Peyer's patch (tissue), 4 donors: ENCODE results near the gene EMC1. TPM values are rescaled to one million over a fixed set of nuclear protein-coding genes. Genes with fewer than 3 reads are reported as not detected.
"Not testable (repeated sequence)": the region's sequence is repeated elsewhere in the genome, so short reads cannot be mapped to it uniquely, and the experiment has no call there.

Source experiments
- DNase-seq, 3 donors: peaks; one replicate each; pipeline ENCODE4 v3.0.0-alpha.2; 2017 to 2019
- H3K27ac ChIP-seq, 4 donors: fragments of 200-600 bp; sonication (generic); one replicate each; pipeline ENCODE4 v1.5.1; 2016 to 2019
- H3K27me3 ChIP-seq, 2 donors: fragments of 200-600 bp; sonication (generic); one replicate each; pipeline ENCODE4 v1.5.1; 2019
- H3K36me3 ChIP-seq, 3 donors: fragments of 200-600 bp; sonication (generic); one replicate each; pipeline ENCODE4 v1.5.1; 2016 to 2019
- H3K4me1 ChIP-seq, 4 donors: fragments of 200-600 bp; sonication (generic); one replicate each; pipeline ENCODE4 v1.5.1; 2016 to 2019
- H3K4me3 ChIP-seq, 4 donors: fragments of 200-600 bp; sonication (generic); 1 replicate in 3 of 4; 2 replicates in 1 of 4; pipeline ENCODE4 v1.5.1; 2016 to 2019; ENCODE audit warnings: mild to moderate bottlenecking in 1 of 4
- H3K9me3 ChIP-seq, 4 donors: fragments of 200-600 bp; sonication (generic); one replicate each; pipeline ENCODE4 v1.5.1; 2016 to 2019; ENCODE audit warnings: mild to moderate bottlenecking in 1 of 4
- POLR2A ChIP-seq, 2 donors: fragments of 450-650 bp; IDR thresholded peaks; one replicate each; pipeline ENCODE4 v1.5.1; 2017; ENCODE audit warnings: antibody characterized with exemption in 2 of 2, mild to moderate bottlenecking in 2 of 2, moderate library complexity in 2 of 2
- total RNA-seq, 4 donors: library from RNA; depleted of rRNA; stranded (reverse); fragments of >200 nt; gene quantifications; one replicate each; pipeline ENCODE4 v1.1.0, GENCODE V29; 2016
- TF ChIP-seq, protein P1 (sequence below), 6 experiments: fragments of 450-650 bp in 4 of 6; fragments of 200-600 bp in 2 of 6; sonication (generic) in 1 of 6; IDR thresholded peaks; one replicate each; pipeline ENCODE4 v1.5.1; 2017 to 2019; ENCODE audit warnings: antibody characterized with exemption in 6 of 6, mild to moderate bottlenecking in 3 of 6, moderate library complexity in 1 of 6

EMC1 gene
- total RNA-seq, 4 donors from 2014 or later: 28.0 to 71.0 (median 37.0) TPM

DNA sequence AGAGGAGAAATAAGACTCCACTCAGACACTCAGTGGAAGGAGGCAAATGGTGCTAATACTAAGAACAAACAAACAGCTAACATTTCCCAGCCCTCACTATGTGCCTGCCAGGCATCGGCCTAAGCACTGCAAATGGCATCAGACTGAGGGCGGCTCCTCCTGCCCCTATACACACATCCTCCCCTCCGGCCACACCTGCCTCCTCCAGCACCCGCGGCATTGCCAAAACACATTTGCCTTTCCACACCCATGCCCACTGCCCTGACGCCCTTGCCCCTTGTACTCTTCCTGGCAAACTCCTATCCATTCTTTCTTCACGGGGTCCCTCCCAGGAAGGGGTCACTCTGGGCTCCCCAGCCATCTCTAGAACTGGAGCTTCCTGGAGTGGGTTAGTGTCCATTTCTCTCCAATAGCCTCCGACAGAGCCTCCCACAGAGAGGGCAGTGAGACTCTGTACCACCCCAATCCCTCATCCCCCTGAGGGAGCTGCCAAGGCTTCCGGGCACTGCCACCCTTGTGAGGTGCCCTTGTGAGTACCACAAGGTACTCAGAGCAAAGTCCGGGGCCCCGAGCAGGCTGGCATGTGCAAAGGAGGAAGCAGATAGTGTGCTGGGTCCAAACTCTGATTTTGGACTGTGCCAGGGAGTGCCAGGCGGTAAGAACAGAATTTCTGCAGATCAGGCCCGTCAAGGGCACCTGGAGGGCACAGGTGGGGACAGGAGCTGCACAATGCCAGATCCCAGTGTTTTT, 36.3 kb upstream of the EMC1 start:
- Histone ChIP-seq H3K27me3 (no peaks in the 10 kb centered on the region), H3K36me3 (peaks cover 0 to 20% (median 0%) of the 10 kb centered on the region in 3 donors), H3K27ac (peak overlapping the region in 3 of 4 donors; percentile 68 to 87 (median 83)), H3K4me1 (peaks cover 0 to 5% (median 0%) of the 10 kb centered on the region in 4 donors), H3K9me3 (no peaks in the 10 kb centered on the region), H3K4me3 (peak overlapping the region in 3 of 4 donors; percentile 37 to 69 (median 56))
- DNase-seq: peak in 2 of 3 donors; percentile 88 to 89
- peak; percentile 76 to 83 for TF ChIP-seq POLR2A (IDR thresholded peaks at IDR 0.05)
- TF ChIP-seq, protein P1, sequence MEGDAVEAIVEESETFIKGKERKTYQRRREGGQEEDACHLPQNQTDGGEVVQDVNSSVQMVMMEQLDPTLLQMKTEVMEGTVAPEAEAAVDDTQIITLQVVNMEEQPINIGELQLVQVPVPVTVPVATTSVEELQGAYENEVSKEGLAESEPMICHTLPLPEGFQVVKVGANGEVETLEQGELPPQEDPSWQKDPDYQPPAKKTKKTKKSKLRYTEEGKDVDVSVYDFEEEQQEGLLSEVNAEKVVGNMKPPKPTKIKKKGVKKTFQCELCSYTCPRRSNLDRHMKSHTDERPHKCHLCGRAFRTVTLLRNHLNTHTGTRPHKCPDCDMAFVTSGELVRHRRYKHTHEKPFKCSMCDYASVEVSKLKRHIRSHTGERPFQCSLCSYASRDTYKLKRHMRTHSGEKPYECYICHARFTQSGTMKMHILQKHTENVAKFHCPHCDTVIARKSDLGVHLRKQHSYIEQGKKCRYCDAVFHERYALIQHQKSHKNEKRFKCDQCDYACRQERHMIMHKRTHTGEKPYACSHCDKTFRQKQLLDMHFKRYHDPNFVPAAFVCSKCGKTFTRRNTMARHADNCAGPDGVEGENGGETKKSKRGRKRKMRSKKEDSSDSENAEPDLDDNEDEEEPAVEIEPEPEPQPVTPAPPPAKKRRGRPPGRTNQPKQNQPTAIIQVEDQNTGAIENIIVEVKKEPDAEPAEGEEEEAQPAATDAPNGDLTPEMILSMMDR (IDR thresholded peaks at IDR 0.05): no peak

DNA sequence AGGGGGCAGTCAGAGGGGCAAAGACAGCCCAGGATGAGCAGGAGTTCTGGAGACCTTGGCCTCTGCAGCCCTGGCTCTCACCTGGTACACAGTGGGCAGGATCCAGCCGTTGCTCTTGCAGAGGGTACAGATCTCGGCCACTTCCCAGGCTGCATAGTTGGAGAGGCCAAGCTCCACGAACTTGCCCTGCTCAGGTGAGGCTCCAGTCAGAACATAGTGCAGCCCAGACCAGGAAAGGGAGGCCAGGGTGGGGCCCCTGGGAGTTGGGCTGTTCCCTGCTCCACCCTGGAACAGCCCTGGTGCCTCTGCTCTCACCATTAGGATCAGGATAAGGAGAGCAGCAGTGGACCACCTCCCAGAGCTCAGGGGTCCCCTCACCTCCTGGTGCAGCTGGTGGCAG, 34.5 kb upstream of the EMC1 start:
- peak overlapping the region in 3 of 4 donors; percentile 68 to 83 (median 75) for H3K27ac ChIP-seq
- peak in 1 of 3 donors; percentile 69 for DNase-seq

DNA sequence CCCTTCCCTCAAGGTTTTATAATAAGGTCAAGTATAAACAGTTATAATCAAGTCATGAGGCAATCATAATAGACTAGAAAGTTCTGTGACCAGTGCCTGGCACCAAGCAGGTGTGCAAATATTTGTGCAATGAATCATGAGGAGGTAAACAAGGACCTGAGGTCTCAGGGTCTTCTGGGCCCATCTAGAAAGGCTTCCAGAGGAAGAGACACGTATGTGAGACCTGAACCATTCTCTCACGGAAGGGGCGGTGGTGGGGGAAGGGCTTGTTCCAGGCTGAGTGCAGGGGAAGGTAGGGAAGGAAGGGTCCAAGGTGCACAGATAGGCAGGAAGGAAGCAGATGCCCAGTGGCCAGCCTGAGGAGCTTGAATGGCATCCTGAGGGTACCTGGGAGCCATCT, 34.0 kb upstream of the EMC1 start:
- H3K4me3 ChIP-seq, DNase-seq, H3K9me3 ChIP-seq, H3K27me3 ChIP-seq, H3K4me1 ChIP-seq: not testable (repeated sequence)
- Histone ChIP-seq H3K27ac (peak overlapping the region in 2 of 4 donors; percentile 75 to 83), H3K36me3 (peaks cover 0 to 33% (median 0%) of the 10 kb centered on the region in 3 donors)

More for the DNA sequence above, 34.5 kb upstream of the EMC1 start:
- not testable (repeated sequence) for H3K4me1 ChIP-seq, H3K27me3 ChIP-seq, H3K9me3 ChIP-seq
- Histone ChIP-seq H3K4me3 (peak overlapping the region in 2 of 4 donors; percentile 56 to 69), H3K36me3 (peaks cover 0 to 32% (median 0%) of the 10 kb centered on the region in 3 donors)

DNA sequence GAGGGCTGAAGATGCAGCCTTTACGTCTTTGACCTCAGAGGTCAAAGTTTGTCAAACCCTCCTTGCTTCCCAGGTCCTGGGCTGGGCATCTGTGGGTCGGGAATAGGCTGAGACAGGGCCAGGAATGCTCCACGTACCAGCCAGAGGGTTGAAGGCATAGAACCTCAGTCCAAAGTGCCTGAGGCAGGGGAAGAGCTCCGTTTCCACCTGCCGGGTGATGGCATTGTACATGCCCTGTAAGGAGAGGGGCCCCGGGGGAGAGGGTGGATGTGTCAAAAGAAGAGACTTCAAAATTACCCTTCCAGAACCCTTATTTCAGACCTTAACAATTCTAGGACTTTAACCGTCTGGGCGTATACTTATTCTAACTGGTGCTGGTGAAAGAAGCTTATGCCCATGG, 33.6 kb upstream of the EMC1 start:
- H3K36me3 ChIP-seq: peaks cover 0 to 33% (median 0%) of the 10 kb centered on the region in 3 donors

DNA sequence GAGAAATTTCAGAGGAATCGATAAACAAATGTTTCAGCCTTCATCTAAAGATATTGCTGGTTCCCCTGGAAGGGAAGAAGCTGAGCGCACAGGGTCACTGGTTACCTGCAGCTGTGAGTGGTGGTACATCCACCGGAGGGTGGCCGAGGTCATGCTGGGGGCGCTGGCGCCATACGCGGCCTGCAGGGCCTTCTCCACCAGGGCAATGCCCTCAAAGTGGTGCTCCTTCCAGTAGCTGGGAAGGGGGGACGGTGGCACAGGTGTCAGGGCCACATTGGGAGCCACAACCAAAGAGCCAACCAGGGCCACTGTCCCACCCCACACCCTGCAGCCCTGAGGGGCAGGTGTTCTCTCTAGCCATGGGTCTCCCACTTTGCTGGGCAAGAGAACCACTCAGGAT, 32.6 kb upstream of the EMC1 start:
- Histone ChIP-seq H3K4me1 (peaks cover 0 to 5% (median 0%) of the 10 kb centered on the region in 4 donors), H3K36me3 (peaks cover 0 to 33% (median 0%) of the 10 kb centered on the region in 3 donors), H3K27ac (no peak overlapping the region), H3K27me3 (no peaks in the 10 kb centered on the region), H3K9me3 (no peaks in the 10 kb centered on the region), H3K4me3 (no peak overlapping the region)
- no peak for TF ChIP-seq POLR2A (IDR thresholded peaks at IDR 0.05)
- TF ChIP-seq, protein P1 (IDR thresholded peaks at IDR 0.05): no peak
- DNase-seq: no peak

More for the DNA sequence above, 33.6 kb upstream of the EMC1 start:
- Histone ChIP-seq H3K4me3 (no peak overlapping the region), H3K27ac (peak overlapping the region in 1 of 4 donors; percentile 39), H3K4me1 (peaks cover 0 to 5% (median 0%) of the 10 kb centered on the region in 4 donors), H3K27me3 (no peaks in the 10 kb centered on the region), H3K9me3 (no peaks in the 10 kb centered on the region)
- TF ChIP-seq, protein P1 (IDR thresholded peaks at IDR 0.05): no peak
- TF ChIP-seq POLR2A (IDR thresholded peaks at IDR 0.05): no peak
- DNase-seq: no peak

DNA sequence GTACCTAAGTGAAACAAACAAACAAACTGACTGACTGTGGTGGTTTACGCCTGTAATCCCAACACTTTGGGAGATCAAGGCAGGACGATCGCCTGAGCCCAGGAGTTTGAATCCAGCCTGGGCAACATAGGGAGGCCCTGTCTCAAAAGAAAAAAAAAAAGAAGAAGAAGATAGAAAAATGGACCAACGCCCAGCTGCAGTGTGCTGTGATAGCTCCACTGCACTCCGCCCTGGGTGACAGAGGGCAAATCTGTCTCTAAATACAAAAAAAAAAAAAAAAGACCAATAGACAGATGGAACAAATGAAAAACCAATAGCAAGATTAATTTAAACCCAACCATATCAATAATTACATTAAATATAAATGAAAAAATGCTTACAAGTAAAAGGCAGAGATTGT, 23.3 kb upstream of the EMC1 start:
- DNase-seq: peak in 2 of 3 donors; percentile 64
- H3K27ac ChIP-seq: peak overlapping the region in 3 of 4 donors; percentile 57 to 93 (median 90)
- H3K4me3 ChIP-seq: peak overlapping the region in 2 of 4 donors; percentile 42 to 60
- peaks cover 0 to 12% (median 0%) of the 10 kb centered on the region in 4 donors for H3K4me1 ChIP-seq
- peaks cover 0 to 4% (median 0%) of the 10 kb centered on the region in 3 donors for H3K36me3 ChIP-seq
- H3K9me3 ChIP-seq: no peaks in the 10 kb centered on the region
- H3K27me3 ChIP-seq: no peaks in the 10 kb centered on the region
- TF ChIP-seq POLR2A (IDR thresholded peaks at IDR 0.05): no peak

DNA sequence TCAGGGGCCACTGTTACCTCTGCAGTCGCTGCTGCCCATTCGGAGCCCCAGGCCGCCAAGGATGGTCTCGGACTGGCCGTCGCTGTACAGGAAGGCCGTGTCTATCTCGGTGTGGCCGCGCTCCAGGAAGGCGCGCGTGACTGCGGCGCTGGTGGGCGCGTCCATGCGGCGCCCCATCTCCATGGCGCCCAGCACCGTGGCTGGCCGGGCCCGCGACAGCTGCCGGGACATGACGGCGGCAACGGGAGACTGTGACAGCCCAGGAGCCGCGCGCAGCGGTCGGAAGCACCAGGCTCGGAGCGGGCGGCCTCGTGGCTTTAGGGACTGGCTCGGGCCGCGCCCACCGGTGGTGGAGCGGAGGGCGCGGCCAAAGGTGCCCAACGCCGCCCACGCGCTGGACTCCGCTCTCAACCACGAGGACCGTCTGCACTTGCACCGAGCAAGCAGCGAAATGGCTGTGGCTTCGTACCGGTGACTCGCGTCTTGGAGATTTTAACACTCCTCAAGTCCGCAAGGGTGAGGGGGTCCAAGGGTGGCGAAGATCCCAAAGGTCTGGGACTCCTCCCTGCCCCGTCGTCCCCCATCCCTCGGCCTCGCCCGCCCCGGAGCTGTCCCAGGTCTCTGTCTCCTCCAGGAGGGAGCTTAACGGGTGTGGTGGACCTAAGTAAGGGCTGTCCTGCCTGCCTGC, 22.7 kb upstream of the EMC1 start:
- peak; percentile 46 to 58 for TF ChIP-seq POLR2A (IDR thresholded peaks at IDR 0.05)
- peak in 2 of 3 donors; percentile 82 to 85 for DNase-seq
- H3K4me1 ChIP-seq: peaks cover 0 to 12% (median 0%) of the 10 kb centered on the region in 4 donors
- H3K4me3 ChIP-seq: peak overlapping the region in 2 of 4 donors; percentile 42 to 60
- H3K9me3 ChIP-seq, H3K36me3 ChIP-seq, H3K27me3 ChIP-seq: not testable (repeated sequence)
- peak overlapping the region in 3 of 4 donors; percentile 57 to 93 (median 90) for H3K27ac ChIP-seq
